Measurements from ENCODE around the gene ATXN2L. TPM values are rescaled to one million over a fixed set of nuclear protein-coding genes. Genes with fewer than 3 reads are reported as not detected.

Gene ATXN2L
- total RNA-seq, 2 donors from 2014 or later: 40.2 to 129 TPM

DNA sequence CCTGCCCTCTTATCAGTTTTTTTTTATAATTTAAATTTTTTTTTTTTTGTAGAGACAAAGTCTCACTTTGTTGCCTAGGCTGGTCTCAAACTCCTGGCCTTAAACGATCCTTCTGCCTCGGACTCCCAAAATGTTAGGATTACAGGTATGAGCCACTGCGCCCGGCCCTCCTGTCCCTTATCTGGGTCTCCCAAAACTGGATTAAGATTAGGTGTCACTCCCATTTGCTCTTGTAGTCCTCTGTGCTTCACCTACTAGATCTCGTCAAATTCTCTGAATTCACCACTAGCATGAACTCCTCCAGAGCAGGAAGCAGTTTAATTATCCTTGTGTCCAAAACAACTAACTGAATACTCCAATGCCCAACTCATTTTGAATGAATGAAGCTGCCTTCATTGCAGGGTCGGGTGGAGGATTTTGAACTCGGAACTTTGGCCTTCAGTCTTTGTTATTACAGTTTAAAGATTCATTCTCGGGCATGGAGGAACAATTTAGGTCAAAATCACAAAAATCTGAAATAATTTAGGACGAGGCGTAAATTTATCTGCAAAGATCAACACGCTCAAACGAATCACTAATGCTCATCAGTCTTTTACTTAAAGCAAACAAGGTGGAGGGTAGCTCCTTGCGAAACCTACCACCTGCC, 802 bp upstream of the ATXN2L start:
- intact Hi-C loops (cut with DNase I): no loop called here
- H3K9me3 ChIP-seq: no peaks in the 10 kb centered on the region
- DNase-seq (no peak), ATAC-seq (no peak)
- H3K27me3 ChIP-seq: no peaks in the 10 kb centered on the region
- peak overlapping the region in 1 of 2 donors; percentile 98 for H3K4me3 ChIP-seq
- WGBS, 2 donors: 16 to 18% methylated on average over 13 of the region's 13 CpGs
- H3K4me1 ChIP-seq: peaks cover 27% of the 10 kb centered on the region
- TF ChIP-seq, protein P1, sequence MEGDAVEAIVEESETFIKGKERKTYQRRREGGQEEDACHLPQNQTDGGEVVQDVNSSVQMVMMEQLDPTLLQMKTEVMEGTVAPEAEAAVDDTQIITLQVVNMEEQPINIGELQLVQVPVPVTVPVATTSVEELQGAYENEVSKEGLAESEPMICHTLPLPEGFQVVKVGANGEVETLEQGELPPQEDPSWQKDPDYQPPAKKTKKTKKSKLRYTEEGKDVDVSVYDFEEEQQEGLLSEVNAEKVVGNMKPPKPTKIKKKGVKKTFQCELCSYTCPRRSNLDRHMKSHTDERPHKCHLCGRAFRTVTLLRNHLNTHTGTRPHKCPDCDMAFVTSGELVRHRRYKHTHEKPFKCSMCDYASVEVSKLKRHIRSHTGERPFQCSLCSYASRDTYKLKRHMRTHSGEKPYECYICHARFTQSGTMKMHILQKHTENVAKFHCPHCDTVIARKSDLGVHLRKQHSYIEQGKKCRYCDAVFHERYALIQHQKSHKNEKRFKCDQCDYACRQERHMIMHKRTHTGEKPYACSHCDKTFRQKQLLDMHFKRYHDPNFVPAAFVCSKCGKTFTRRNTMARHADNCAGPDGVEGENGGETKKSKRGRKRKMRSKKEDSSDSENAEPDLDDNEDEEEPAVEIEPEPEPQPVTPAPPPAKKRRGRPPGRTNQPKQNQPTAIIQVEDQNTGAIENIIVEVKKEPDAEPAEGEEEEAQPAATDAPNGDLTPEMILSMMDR (IDR thresholded peaks at IDR 0.05): no peak
- TF ChIP-seq POLR2A (IDR thresholded peaks at IDR 0.05): no peak
- peaks cover under 1 to 5% of the 10 kb centered on the region in 2 donors for H3K36me3 ChIP-seq (replicated peaks in 1 of 2; ENCODE audit: insufficient read depth in 1 of 2, low read depth in 2 of 2)
- peak overlapping the region; percentile 96 to 100 (median 98) for H3K27ac ChIP-seq

- no peaks in the 10 kb centered on the region for H3K27me3 ChIP-seq
- intact Hi-C loops (cut with DNase I): no loop called here
- peak overlapping the region; percentile 96 to 100 (median 98) for H3K27ac ChIP-seq
- TF ChIP-seq POLR2A (IDR thresholded peaks at IDR 0.05): no peak
- TF ChIP-seq, protein P1 (IDR thresholded peaks at IDR 0.05): no peak
- peaks cover 10 to 14% of the 10 kb centered on the region in 2 donors for H3K36me3 ChIP-seq (replicated peaks in 1 of 2; ENCODE audit: insufficient read depth in 1 of 2, low read depth in 2 of 2)
- DNase-seq: peak in 1 of 4 donors; percentile 15
- H3K9me3 ChIP-seq: no peaks in the 10 kb centered on the region
- peaks cover 27% of the 10 kb centered on the region for H3K4me1 ChIP-seq
- 1% methylated on average over 17 to 38 of the region's 62 CpGs for WGBS, 2 donors
- peak overlapping the region; percentile 98 to 99 for H3K4me3 ChIP-seq
- peak; percentile 27 for ATAC-seq
These were observed 583 bp downstream of the ATXN2L start for GRCh38 chr16:28823291-28823872.

- H3K27ac ChIP-seq: peak overlapping the region; percentile 96 to 100 (median 98)
- WGBS, 2 donors: 0% methylated on average over 7 to 54 of the region's 60 CpGs
- peak; percentile 95 to 97 (median 96) for DNase-seq
- peaks cover 10 to 15% of the 10 kb centered on the region in 2 donors for H3K36me3 ChIP-seq (replicated peaks in 1 of 2; ENCODE audit: insufficient read depth in 1 of 2, low read depth in 2 of 2)
- peak overlapping the region; percentile 98 to 99 for H3K4me3 ChIP-seq
- H3K27me3 ChIP-seq: no peaks in the 10 kb centered on the region
- TF ChIP-seq, protein P1 (IDR thresholded peaks at IDR 0.05): peak in 5 of 7 experiments; percentile 21 to 61 (median 49)
- TF ChIP-seq POLR2A (IDR thresholded peaks at IDR 0.05): peak; percentile 35 to 81 (median 73)
- ATAC-seq: peak; percentile 87
- peaks cover 27% of the 10 kb centered on the region for H3K4me1 ChIP-seq
- intact Hi-C loops (cut with DNase I): no loop called here
- H3K9me3 ChIP-seq: no peaks in the 10 kb centered on the region
These were observed 1.3 kb downstream of the ATXN2L start for GRCh38 chr16:28823873-28824716.

DNA sequence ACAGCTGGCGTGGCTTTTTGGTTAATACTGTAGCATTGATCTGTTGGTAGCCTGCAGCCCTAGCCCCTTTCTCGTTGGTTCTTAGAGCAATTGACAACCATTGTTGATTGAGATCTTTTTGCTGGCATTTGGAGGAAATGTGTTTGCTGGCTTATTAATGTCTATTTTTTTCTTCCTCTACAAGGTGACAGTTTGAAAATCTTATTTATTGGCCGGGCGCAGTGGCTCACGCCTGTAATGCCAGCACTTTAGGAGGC, 1.8 kb downstream of the ATXN2L start:
- Histone ChIP-seq H3K36me3 (replicated peaks in 1 of 2; ENCODE audit: insufficient read depth in 1 of 2, low read depth in 2 of 2) (peaks cover 15 to 21% of the 10 kb centered on the region in 2 donors), H3K27me3 (no peaks in the 10 kb centered on the region), H3K9me3 (no peaks in the 10 kb centered on the region), H3K27ac (peak overlapping the region; percentile 96 to 100 (median 98)), H3K4me3 (peak overlapping the region; percentile 98 to 99), H3K4me1 (peaks cover 27% of the 10 kb centered on the region)
- 7 to 19% methylated on average over 5 of the region's 5 CpGs for WGBS, 2 donors
- ATAC-seq (no peak), DNase-seq (no peak)
- intact Hi-C loops (cut with DNase I): no loop called here
- TF ChIP-seq, protein P1 (IDR thresholded peaks at IDR 0.05): no peak
- TF ChIP-seq POLR2A (IDR thresholded peaks at IDR 0.05): no peak
